22Rv1 (cell line): ENCODE measurements around the gene HOXA13.

Source experiments
- CTCF ChIP-seq: fragments of 450-650 bp; IDR thresholded peaks from 2 replicates; pipeline ENCODE4 v1.5.1; 2017; ENCODE audit warnings: mild to moderate bottlenecking
- ZFX ChIP-seq: fragments of 450-650 bp; IDR thresholded peaks from 2 replicates; pipeline ENCODE4 v1.6.1; 2017; ENCODE audit warnings: antibody characterized with exemption, borderline replicate concordance

GRCh38 chr7:27165089-27165995 lies 34.5 kb downstream of the HOXA13 start, which contains the start of gene HOXA9:
- TF ChIP-seq CTCF = no peak
- TF ChIP-seq ZFX = no peak
